Chondrocyte (in vitro differentiated cells): ENCODE results near the gene POMGNT1. TPM values are rescaled to one million over a fixed set of nuclear protein-coding genes. Genes with fewer than 3 reads are reported as not detected.
A peak's percentile ranks its signal among the peaks of the same experiment; 100 is the strongest.

ENCODE experiments used
- DNase-seq: peaks from one replicate; pipeline ENCODE4 v3.0.0; 2021; ENCODE audit warnings: mixed read lengths, low spot score
- H3K27ac Mint-ChIP-seq: one replicate; pipeline ENCODE4 v1.8.0; 2021; ENCODE audit warnings: mild to moderate bottlenecking, moderate library complexity, mixed read lengths; ENCODE audit not compliant: unreplicated experiment
- H3K27me3 Mint-ChIP-seq: 2 replicates; pipeline ENCODE4 v1.8.0; 2021; ENCODE audit warnings: low read depth, mixed read lengths
- H3K36me3 Mint-ChIP-seq: 2 replicates; pipeline ENCODE4 v1.8.0; 2021; ENCODE audit warnings: low read depth, mixed read lengths
- H3K4me1 Mint-ChIP-seq: 2 replicates; pipeline ENCODE4 v1.8.0; 2021; ENCODE audit warnings: low read depth, mild to moderate bottlenecking, mixed read lengths
- H3K4me3 Mint-ChIP-seq: one replicate; pipeline ENCODE4 v1.8.0; 2021; ENCODE audit warnings: mild to moderate bottlenecking, moderate library complexity, mixed read lengths; ENCODE audit not compliant: unreplicated experiment
- H3K9me3 Mint-ChIP-seq: 2 replicates; pipeline ENCODE4 v1.8.0; 2021; ENCODE audit warnings: low read depth, mixed read lengths
- CTCF ChIP-seq: fragments of 200-600 bp; sonication (generic); IDR thresholded peaks from 2 replicates; pipeline ENCODE4 v1.5.0; 2021; ENCODE audit warnings: antibody characterized with exemption, mild to moderate bottlenecking, moderate library complexity
- total RNA-seq: library from RNA; stranded (reverse); gene quantifications from 3 replicates; pipeline ENCODE4 v1.2.1, GENCODE V29; 2021

Gene POMGNT1
- total RNA-seq, 1 donor from 2014 or later, result 84.9 TPM

- Mint-ChIP-seq H3K4me3 (no peak overlapping the region), H3K27ac (no peak overlapping the region), H3K27me3 (no peaks in the 10 kb centered on the region), H3K36me3 (peaks cover 7% of the 10 kb centered on the region), H3K9me3 (no peaks in the 10 kb centered on the region), H3K4me1 (peaks cover 54% of the 10 kb centered on the region)
- no peak for DNase-seq
- no peak for TF ChIP-seq CTCF
Observed at GRCh38 chr1:46186076-46186475, 12.2 kb downstream of the POMGNT1 start.

DNA sequence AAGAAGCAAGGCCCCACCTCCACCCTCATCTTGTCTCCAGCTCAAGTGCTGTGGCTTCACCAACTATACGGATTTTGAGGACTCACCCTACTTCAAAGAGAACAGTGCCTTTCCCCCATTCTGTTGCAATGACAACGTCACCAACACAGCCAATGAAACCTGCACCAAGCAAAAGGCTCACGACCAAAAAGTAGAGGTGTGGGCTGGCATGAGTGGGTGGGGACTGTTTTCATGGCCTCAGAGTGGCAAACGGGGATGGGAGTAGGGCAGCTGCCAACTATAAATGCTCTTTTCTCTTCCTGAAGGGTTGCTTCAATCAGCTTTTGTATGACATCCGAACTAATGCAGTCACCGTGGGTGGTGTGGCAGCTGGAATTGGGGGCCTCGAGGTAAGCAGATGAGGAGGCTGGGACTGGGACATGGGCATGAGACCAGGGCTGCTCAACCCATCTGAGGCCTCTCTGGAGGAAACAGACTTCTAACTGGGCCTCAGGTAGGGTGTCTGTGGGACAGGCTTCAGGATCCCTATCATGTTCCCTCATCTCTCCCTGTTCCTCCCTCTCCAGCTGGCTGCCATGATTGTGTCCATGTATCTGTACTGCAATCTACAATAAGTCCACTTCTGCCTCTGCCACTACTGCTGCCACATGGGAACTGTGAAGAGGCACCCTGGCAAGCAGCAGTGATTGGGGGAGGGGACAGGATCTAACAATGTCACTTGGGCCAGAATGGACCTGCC is 13.1 kb downstream of the POMGNT1 start:
- no peaks in the 10 kb centered on the region for H3K27me3 Mint-ChIP-seq
- H3K4me3 Mint-ChIP-seq, result no peak overlapping the region
- peak overlapping the region; percentile 95 for H3K27ac Mint-ChIP-seq
- TF ChIP-seq CTCF, result no peak
- H3K9me3 Mint-ChIP-seq, result no peaks in the 10 kb centered on the region
- no peak for DNase-seq
- peaks cover 7% of the 10 kb centered on the region for H3K36me3 Mint-ChIP-seq
- peaks cover 48% of the 10 kb centered on the region for H3K4me1 Mint-ChIP-seq

DNA sequence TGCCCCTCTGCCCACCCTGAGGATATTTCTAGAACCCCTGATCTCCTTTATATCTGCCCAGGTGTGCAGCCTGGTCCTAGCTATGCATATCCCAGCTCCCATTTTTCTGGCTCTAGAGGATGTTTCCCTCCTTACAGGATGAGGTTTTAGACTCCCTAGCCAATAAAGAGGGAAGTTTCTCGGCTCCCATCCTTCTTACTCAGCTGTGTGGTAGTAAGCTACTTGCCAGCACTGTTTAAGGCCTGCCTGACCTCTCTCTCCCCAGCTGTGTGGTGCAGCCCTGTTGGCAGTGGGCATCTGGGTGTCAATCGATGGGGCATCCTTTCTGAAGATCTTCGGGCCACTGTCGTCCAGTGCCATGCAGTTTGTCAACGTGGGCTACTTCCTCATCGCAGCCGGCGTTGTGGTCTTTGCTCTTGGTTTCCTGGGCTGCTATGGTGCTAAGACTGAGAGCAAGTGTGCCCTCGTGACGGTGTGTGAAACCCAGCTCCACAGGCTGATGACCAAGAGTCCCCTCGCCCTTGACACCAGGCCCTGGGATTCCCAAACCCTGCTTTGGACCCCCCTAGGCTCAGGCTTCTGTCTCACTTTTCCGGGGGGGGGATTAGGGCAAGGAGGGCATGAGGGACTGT is 14.2 kb downstream of the POMGNT1 start:
- peaks cover 48% of the 10 kb centered on the region for H3K4me1 Mint-ChIP-seq
- no peaks in the 10 kb centered on the region for H3K27me3 Mint-ChIP-seq
- no peak overlapping the region for H3K4me3 Mint-ChIP-seq
- no peak for DNase-seq
- H3K36me3 Mint-ChIP-seq, result peaks cover 1% of the 10 kb centered on the region
- H3K27ac Mint-ChIP-seq, result peak overlapping the region; percentile 95
- no peaks in the 10 kb centered on the region for H3K9me3 Mint-ChIP-seq
- TF ChIP-seq CTCF, result no peak

DNA sequence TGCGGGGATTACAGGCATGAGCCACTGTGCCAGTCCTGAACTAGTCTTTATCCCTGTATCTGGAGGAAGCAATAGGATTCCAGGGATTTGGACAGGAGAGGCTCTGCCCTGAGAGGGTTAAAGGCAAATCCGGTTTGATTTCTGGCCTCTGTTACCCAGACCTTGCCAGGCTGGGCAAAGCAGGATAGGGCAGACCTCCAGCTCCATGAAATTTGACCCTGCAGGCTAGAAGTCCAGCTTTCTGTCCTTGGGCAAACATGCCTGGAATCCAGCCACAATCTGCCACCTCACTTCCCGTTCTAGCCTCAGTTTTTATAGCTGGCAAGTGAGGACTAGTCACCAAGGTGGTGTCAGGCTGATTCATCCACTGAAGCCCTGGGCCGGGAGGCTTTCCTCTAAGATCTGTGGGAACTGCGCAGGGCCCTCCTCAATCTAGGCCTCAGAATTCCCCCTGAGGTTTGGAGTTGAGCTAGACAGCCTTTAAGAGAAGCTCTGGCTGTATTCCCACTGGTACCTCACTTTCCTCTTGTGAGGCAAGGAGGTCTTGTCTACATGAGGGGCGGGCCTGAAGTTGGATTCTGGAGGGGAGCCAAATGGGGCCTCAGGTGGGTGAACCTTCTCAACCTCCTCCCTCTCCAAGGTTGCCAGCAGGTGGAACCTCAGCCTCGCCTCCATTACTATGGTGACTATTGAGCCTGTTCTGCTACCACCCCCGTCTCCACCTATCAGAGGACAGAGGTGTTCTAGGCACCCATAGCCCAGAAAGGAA is 15.0 kb downstream of the POMGNT1 start:
- Mint-ChIP-seq H3K4me1 (peaks cover 41% of the 10 kb centered on the region), H3K4me3 (no peak overlapping the region), H3K27me3 (no peaks in the 10 kb centered on the region), H3K27ac (peak overlapping the region; percentile 95), H3K9me3 (no peaks in the 10 kb centered on the region), H3K36me3 (peaks cover 1% of the 10 kb centered on the region)
- no peak for DNase-seq
- no peak for TF ChIP-seq CTCF
